Measurements from ENCODE around the gene NRG3.

Gene NRG3

GRCh38 chr10:82680608-82681007, 805.6 kb downstream of the NRG3 start:
- Histone ChIP-seq H3K27me3 (ENCODE audit: insufficient read depth, low read length) (no peaks in the 10 kb centered on the region), H3K9me2 (ENCODE audit: low read depth, low read length) (no peaks in the 10 kb centered on the region), H3K9ac (ENCODE audit: low read length) (no peak overlapping the region), H3F3A (ENCODE audit: insufficient read depth, low read length) (0 out of 2 replicates have a peak, but pooled peaks cover 4% of the 10 kb centered on the region), H2AFZ (ENCODE audit: low read length) (no peak overlapping the region), H3K79me2 (ENCODE audit: insufficient read depth, low read length) (no peaks in the 10 kb centered on the region), H3K27ac (ENCODE audit: low read depth, low read length, poor library complexity, severe bottlenecking) (peak overlapping the region; percentile 11), H3K4me1 (ENCODE audit: insufficient read depth, low read length, severe bottlenecking) (peaks cover 49% of the 10 kb centered on the region), H3K4me3 (ENCODE audit: low read depth, low read length, poor library complexity, severe bottlenecking) (no peak overlapping the region), H4K20me1 (ENCODE audit: insufficient read depth, low read length) (no peaks in the 10 kb centered on the region), H3K36me3 (ENCODE audit: insufficient read depth, low read length) (peaks cover 66% of the 10 kb centered on the region), H3K4me2 (ENCODE audit: low read length) (no peak overlapping the region), H3K9me3 (ENCODE audit: low read length) (no peaks in the 10 kb centered on the region)
- no peak for TF ChIP-seq CTCF (IDR thresholded peaks at IDR 0.05; ENCODE audit: low read length)
- no peak for TF ChIP-seq EZH2 (IDR thresholded peaks at IDR 0.05; ENCODE audit: borderline replicate concordance, low read length)

GRCh38 chr10:82683945-82684344, 809.0 kb downstream of the NRG3 start:
- H3K27ac ChIP-seq (ENCODE audit: low read depth, low read length, poor library complexity, severe bottlenecking), result no peak overlapping the region
- no peaks in the 10 kb centered on the region for H3K9me2 ChIP-seq (ENCODE audit: low read depth, low read length)
- no peak overlapping the region for H2AFZ ChIP-seq (ENCODE audit: low read length)
- 0 out of 2 replicates have a peak, but pooled peaks cover 4% of the 10 kb centered on the region for H3F3A ChIP-seq (ENCODE audit: insufficient read depth, low read length)
- TF ChIP-seq EZH2 (IDR thresholded peaks at IDR 0.05; ENCODE audit: borderline replicate concordance, low read length) (no peak), CTCF (IDR thresholded peaks at IDR 0.05; ENCODE audit: low read length) (no peak)
- no peak overlapping the region for H3K9ac ChIP-seq (ENCODE audit: low read length)
- H3K4me1 ChIP-seq (ENCODE audit: insufficient read depth, low read length, severe bottlenecking), result peaks cover 30% of the 10 kb centered on the region
- H3K4me3 ChIP-seq (ENCODE audit: low read depth, low read length, poor library complexity, severe bottlenecking), result no peak overlapping the region
- no peaks in the 10 kb centered on the region for H3K9me3 ChIP-seq (ENCODE audit: low read length)
- H3K79me2 ChIP-seq (ENCODE audit: insufficient read depth, low read length), result no peaks in the 10 kb centered on the region
- no peaks in the 10 kb centered on the region for H4K20me1 ChIP-seq (ENCODE audit: insufficient read depth, low read length)
- H3K27me3 ChIP-seq (ENCODE audit: insufficient read depth, low read length), result no peaks in the 10 kb centered on the region
- H3K36me3 ChIP-seq (ENCODE audit: insufficient read depth, low read length), result peaks cover 74% of the 10 kb centered on the region
- no peak overlapping the region for H3K4me2 ChIP-seq (ENCODE audit: low read length)

GRCh38 chr10:82685087-82685486, 810.1 kb downstream of the NRG3 start:
- H3K27me3 ChIP-seq (ENCODE audit: insufficient read depth, low read length), result no peaks in the 10 kb centered on the region
- H3K9ac ChIP-seq (ENCODE audit: low read length), result no peak overlapping the region
- no peak overlapping the region for H2AFZ ChIP-seq (ENCODE audit: low read length)
- peak overlapping the region; percentile 1 for H3K27ac ChIP-seq (ENCODE audit: low read depth, low read length, poor library complexity, severe bottlenecking)
- H3F3A ChIP-seq (ENCODE audit: insufficient read depth, low read length), result 0 out of 2 replicates have a peak, but pooled peaks cover 8% of the 10 kb centered on the region
- TF ChIP-seq EZH2 (IDR thresholded peaks at IDR 0.05; ENCODE audit: borderline replicate concordance, low read length), result no peak
- no peak for TF ChIP-seq CTCF (IDR thresholded peaks at IDR 0.05; ENCODE audit: low read length)
- no peak overlapping the region for H3K4me3 ChIP-seq (ENCODE audit: low read depth, low read length, poor library complexity, severe bottlenecking)
- H3K9me2 ChIP-seq (ENCODE audit: low read depth, low read length), result no peaks in the 10 kb centered on the region
- no peaks in the 10 kb centered on the region for H3K79me2 ChIP-seq (ENCODE audit: insufficient read depth, low read length)
- H3K4me1 ChIP-seq (ENCODE audit: insufficient read depth, low read length, severe bottlenecking), result peaks cover 24% of the 10 kb centered on the region
- H3K4me2 ChIP-seq (ENCODE audit: low read length), result no peak overlapping the region
- H4K20me1 ChIP-seq (ENCODE audit: insufficient read depth, low read length), result no peaks in the 10 kb centered on the region
- no peaks in the 10 kb centered on the region for H3K9me3 ChIP-seq (ENCODE audit: low read length)
- H3K36me3 ChIP-seq (ENCODE audit: insufficient read depth, low read length), result peaks cover 79% of the 10 kb centered on the region
